GM10266 (cell line): Measurements from ENCODE around the gene ZC3HAV1L.
"Not testable (repeated sequence)": the region's sequence is repeated elsewhere in the genome, so short reads cannot be mapped to it uniquely, and the experiment has no call there.

Source experiments
- DNase-seq: peaks from one replicate; pipeline ENCODE4 v3.0.0; 2012; ENCODE audit errors: extremely low spot score
- CTCF ChIP-seq: IDR thresholded peaks from 2 replicates; pipeline ENCODE4 v1.5.1; 2012; ENCODE audit warnings: mild to moderate bottlenecking, low read depth; ENCODE audit not compliant: control insufficient read depth, insufficient read depth; ENCODE audit errors: missing control alignments

Gene ZC3HAV1L

GRCh38 chr7:139065323-139065722 is 29.5 kb upstream of the ZC3HAV1L start:
- TF ChIP-seq CTCF = no peak
- DNase-seq = no peak

DNA sequence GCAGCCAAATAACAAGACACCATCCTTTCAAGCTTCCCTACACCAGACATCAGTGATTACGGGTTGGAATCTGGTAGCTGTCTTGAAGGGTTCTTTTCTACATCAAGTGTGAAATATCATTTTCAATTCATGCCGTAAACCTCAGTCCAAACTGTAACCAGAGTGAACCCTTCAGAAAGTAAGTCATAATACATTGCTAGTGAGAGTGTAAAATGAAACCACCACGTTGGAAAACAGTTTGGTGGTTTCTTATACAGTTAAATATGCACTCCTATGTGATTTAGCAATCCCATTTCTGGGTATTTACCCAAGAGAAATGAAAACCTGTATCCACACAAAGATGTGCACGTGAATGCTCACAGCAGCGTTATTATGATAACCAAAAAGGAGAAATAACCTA is 25.6 kb upstream of the ZC3HAV1L start:
- DNase-seq = no peak
- TF ChIP-seq CTCF = no peak

DNA sequence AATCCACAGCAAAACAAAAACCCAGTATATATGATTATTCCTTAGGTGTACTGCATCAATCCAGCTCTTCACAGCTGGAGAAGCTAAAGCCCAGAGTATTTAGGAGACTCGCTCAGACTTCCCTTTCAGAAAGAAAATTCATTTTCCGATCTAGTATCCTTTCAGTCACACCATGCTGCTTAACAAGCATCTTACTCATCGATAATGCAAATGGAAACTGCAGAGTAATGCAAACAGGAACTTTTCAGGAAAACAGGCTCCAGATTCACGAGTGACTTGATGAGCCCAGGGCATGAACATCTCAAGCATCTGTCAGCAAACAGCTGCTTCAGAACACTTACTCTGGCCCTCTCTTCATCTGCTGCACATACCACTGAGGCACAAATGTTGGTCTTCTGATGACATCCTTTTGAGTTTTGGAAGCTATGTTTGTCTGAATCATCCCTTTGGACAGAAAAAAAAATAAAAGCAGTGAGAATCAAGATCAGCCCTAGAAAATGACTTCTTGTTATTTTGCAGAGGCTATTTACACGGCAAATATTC is 24.9 kb upstream of the ZC3HAV1L start:
- no peak for TF ChIP-seq CTCF
- no peak for DNase-seq

- TF ChIP-seq CTCF = no peak
- DNase-seq = no peak
Observed at GRCh38 chr7:139059905-139060304, 24.1 kb upstream of the ZC3HAV1L start.

- no peak for TF ChIP-seq CTCF
- no peak for DNase-seq
Observed at GRCh38 chr7:139058943-139059342, 23.1 kb upstream of the ZC3HAV1L start.

GRCh38 chr7:139055674-139056073 is 19.8 kb upstream of the ZC3HAV1L start:
- DNase-seq = no peak

DNA sequence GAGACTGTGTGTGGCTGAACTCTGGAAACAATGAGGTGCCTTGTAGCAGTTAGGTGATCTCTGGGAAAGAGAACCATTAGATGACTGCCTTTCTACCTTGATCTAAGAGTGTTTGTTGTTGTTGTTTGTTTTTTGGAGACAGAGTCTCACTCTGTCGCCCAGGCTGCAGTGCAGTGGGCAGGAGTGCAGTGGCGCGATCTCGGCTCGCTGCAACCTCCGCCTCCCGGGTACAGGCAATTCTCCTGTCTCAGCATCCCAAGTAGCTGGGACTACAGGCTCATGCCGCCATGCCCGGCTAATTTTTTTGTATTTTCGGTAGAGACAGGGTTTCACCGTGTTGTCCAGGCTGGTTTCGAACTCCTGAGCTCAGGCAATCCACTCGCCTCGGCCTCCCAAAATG is 18.8 kb upstream of the ZC3HAV1L start:
- DNase-seq = not testable (repeated sequence)

More at GRCh38 chr7:139055674-139056073, 19.8 kb upstream of the ZC3HAV1L start:
- TF ChIP-seq CTCF = no peak

DNA sequence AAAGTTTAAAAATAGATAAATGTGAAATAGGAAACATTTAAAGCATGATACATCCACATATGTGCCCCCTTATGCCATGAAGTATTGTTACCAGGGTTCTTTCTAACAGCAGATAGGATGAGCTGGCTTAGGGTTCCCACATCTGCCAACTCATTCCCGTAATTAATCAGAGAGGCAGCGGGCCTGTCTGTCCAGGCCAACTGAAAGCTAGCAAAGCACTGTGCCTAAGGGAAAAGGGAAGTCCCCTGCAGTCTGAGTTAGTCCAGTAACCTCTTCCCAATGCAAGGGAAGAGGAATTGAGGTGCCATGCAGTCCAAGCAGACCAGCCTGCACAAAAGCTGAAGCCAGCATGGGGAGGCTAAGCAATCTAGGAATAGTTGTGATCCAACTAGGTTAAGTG is 18.3 kb upstream of the ZC3HAV1L start:
- DNase-seq = no peak
- TF ChIP-seq CTCF = no peak
